ENCODE data around the gene GPSM3.

Gene GPSM3

DNA sequence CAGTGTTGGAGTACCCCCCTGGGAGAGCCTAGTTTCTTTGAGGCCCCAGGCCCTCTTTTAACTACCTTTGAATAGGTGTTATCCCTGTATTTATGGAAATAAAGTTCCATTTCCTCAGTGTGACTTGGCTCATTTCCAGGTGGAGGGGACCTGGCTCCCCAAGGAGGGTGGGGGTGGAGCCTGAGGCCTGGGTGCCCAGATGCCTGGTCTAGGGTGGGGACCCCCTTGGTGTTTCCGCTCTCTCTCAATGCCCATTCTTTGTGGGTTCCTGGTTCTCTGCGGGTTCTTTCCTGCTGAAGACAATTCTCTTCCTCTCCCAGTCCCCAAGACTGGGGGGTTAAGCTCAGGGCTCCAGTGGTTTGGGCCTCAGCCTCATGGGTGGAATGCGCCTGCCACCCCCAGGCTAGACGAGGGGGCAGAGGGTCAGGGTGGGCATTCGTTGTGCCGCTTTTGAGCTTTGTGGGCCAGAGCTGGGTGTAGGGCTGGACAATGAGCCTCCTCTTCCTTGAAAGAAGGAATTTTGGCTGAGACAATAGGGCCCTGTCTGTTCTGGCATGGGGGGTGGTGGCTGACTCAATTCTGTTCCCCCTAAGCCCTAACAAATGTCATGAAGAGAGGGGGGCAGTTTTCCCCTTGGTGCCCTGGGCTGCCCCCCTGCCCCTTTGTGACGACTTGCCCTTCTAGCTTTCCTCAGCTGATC, 28.7 kb downstream of the GPSM3 start:
- H3K27ac ChIP-seq (ENCODE audit: low read depth, low read length), result no peak overlapping the region
- no peaks in the 10 kb centered on the region for H3K9me3 ChIP-seq (ENCODE audit: insufficient read depth, low read length)
- no peaks in the 10 kb centered on the region for H3F3A ChIP-seq (ENCODE audit: insufficient read depth)
- H3K79me2 ChIP-seq (ENCODE audit: insufficient read depth, low read length), result no peaks in the 10 kb centered on the region
- no peak overlapping the region for H3K4me2 ChIP-seq (ENCODE audit: low read depth, low read length, poor library complexity, severe bottlenecking)
- no peak overlapping the region for H3K4me3 ChIP-seq (ENCODE audit: insufficient read depth, low read length, poor library complexity, severe bottlenecking)
- no peak for TF ChIP-seq EZH2phosphoT487 (conservative IDR thresholded peaks at IDR 0.05; ENCODE audit: low read length)
- TF ChIP-seq, protein P1, sequence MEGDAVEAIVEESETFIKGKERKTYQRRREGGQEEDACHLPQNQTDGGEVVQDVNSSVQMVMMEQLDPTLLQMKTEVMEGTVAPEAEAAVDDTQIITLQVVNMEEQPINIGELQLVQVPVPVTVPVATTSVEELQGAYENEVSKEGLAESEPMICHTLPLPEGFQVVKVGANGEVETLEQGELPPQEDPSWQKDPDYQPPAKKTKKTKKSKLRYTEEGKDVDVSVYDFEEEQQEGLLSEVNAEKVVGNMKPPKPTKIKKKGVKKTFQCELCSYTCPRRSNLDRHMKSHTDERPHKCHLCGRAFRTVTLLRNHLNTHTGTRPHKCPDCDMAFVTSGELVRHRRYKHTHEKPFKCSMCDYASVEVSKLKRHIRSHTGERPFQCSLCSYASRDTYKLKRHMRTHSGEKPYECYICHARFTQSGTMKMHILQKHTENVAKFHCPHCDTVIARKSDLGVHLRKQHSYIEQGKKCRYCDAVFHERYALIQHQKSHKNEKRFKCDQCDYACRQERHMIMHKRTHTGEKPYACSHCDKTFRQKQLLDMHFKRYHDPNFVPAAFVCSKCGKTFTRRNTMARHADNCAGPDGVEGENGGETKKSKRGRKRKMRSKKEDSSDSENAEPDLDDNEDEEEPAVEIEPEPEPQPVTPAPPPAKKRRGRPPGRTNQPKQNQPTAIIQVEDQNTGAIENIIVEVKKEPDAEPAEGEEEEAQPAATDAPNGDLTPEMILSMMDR (IDR thresholded peaks at IDR 0.05; ENCODE audit: insufficient read depth, low read length, poor library complexity, severe bottlenecking), result no peak
- H3K27me3 ChIP-seq (ENCODE audit: low read length), result no peaks in the 10 kb centered on the region
- H3K9ac ChIP-seq (ENCODE audit: low read length), result no peak overlapping the region
- no peaks in the 10 kb centered on the region for H3K36me3 ChIP-seq (ENCODE audit: low read length)
- H4K20me1 ChIP-seq (ENCODE audit: low read depth, low read length), result no peaks in the 10 kb centered on the region
- no peak overlapping the region for H2AFZ ChIP-seq (ENCODE audit: low read depth, low read length, severe bottlenecking)
- H3K9me2 ChIP-seq (replicated peaks; ENCODE audit: insufficient read depth, low read length), result no peaks in the 10 kb centered on the region

DNA sequence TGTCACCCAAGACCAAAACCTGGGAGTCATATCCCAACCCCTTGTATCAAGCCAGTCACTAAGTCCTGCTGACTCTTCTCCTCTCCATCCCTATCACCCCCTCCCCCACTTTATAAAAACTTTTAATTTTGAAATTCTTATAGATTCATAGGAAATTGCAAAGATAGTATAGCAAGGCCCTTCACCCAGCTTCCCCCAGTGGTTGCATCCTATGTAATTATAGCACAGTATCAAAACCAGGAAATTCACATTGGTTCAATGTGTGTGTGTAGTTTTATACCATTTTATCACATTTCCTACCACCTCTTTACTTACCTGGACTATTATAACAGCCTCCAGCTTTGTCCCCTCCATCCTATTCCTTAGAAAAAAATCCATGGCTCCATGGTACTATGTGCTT, 34.4 kb downstream of the GPSM3 start:
- TF ChIP-seq, protein P1 (IDR thresholded peaks at IDR 0.05; ENCODE audit: insufficient read depth, low read length, poor library complexity, severe bottlenecking), result no peak
- no peak for TF ChIP-seq EZH2phosphoT487 (conservative IDR thresholded peaks at IDR 0.05; ENCODE audit: low read length)
- no peaks in the 10 kb centered on the region for H3K9me3 ChIP-seq (ENCODE audit: insufficient read depth, low read length)
- no peaks in the 10 kb centered on the region for H3K79me2 ChIP-seq (ENCODE audit: insufficient read depth, low read length)
- H2AFZ ChIP-seq (ENCODE audit: low read depth, low read length, severe bottlenecking), result no peak overlapping the region
- H3K9ac ChIP-seq (ENCODE audit: low read length), result no peak overlapping the region
- H3K27me3 ChIP-seq (ENCODE audit: low read length), result no peaks in the 10 kb centered on the region
- H3K36me3 ChIP-seq (ENCODE audit: low read length), result 0 out of 2 replicates have a peak, but pooled peaks cover 3% of the 10 kb centered on the region
- H3K27ac ChIP-seq (ENCODE audit: low read depth, low read length), result no peak overlapping the region
- H3F3A ChIP-seq (ENCODE audit: insufficient read depth), result peaks cover 6% of the 10 kb centered on the region; the same call in 1 of the 2 replicates
- no peaks in the 10 kb centered on the region for H3K9me2 ChIP-seq (replicated peaks; ENCODE audit: insufficient read depth, low read length)
- no peaks in the 10 kb centered on the region for H4K20me1 ChIP-seq (ENCODE audit: low read depth, low read length)
- H3K4me3 ChIP-seq (ENCODE audit: insufficient read depth, low read length, poor library complexity, severe bottlenecking), result no peak overlapping the region
- no peak overlapping the region for H3K4me2 ChIP-seq (ENCODE audit: low read depth, low read length, poor library complexity, severe bottlenecking)

DNA sequence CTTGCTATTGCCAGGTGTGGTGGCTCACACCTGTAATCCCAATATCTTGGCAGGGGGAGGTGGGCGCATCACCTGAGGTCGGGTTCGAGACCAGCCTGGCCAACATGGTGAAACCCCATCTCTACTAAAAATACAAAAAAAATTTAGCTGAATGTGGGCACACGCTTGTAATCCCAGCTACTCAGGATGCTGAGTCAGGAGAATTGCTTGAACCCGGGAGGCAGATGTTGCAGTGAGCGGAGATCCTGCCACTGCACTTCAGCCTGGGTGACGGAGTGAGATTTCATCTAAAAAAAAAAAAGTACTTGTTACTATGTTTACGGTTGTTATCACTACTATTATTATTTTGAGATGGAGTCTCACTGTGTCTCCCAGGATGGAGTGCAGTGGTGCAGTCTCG, 35.6 kb downstream of the GPSM3 start:
- H3K36me3 ChIP-seq (ENCODE audit: low read length), result 0 out of 2 replicates have a peak, but pooled peaks cover 3% of the 10 kb centered on the region

More for the DNA sequence above, 35.6 kb downstream of the GPSM3 start:
- peaks cover 8% of the 10 kb centered on the region; the same call in 1 of the 2 replicates for H3F3A ChIP-seq (ENCODE audit: insufficient read depth)
- no peaks in the 10 kb centered on the region for H3K79me2 ChIP-seq (ENCODE audit: insufficient read depth, low read length)
- no peak overlapping the region for H3K27ac ChIP-seq (ENCODE audit: low read depth, low read length)
- H3K9me3 ChIP-seq (ENCODE audit: insufficient read depth, low read length), result no peaks in the 10 kb centered on the region
- no peak overlapping the region for H3K4me3 ChIP-seq (ENCODE audit: insufficient read depth, low read length, poor library complexity, severe bottlenecking)
- H3K9me2 ChIP-seq (replicated peaks; ENCODE audit: insufficient read depth, low read length), result no peaks in the 10 kb centered on the region
- H3K27me3 ChIP-seq (ENCODE audit: low read length), result no peaks in the 10 kb centered on the region
- no peak overlapping the region for H3K9ac ChIP-seq (ENCODE audit: low read length)
- H2AFZ ChIP-seq (ENCODE audit: low read depth, low read length, severe bottlenecking), result no peak overlapping the region
- no peaks in the 10 kb centered on the region for H4K20me1 ChIP-seq (ENCODE audit: low read depth, low read length)
- TF ChIP-seq EZH2phosphoT487 (conservative IDR thresholded peaks at IDR 0.05; ENCODE audit: low read length), result no peak
- TF ChIP-seq, protein P1 (IDR thresholded peaks at IDR 0.05; ENCODE audit: insufficient read depth, low read length, poor library complexity, severe bottlenecking), result no peak
- no peak overlapping the region for H3K4me2 ChIP-seq (ENCODE audit: low read depth, low read length, poor library complexity, severe bottlenecking)
